HL-60 (cell line): ENCODE results near the gene CBX8.

Source experiments
- CTCF ChIP-seq: IDR thresholded peaks from one replicate; pipeline ENCODE4 v1.5.1; 2011; ENCODE audit warnings: low read length, control low read depth, inconsistent platforms; ENCODE audit not compliant: insufficient read depth
- GABPA ChIP-seq: IDR thresholded peaks from 2 replicates; pipeline ENCODE4 v1.6.1; 2012; ENCODE audit warnings: low read depth
- POLR2AphosphoS5 ChIP-seq: IDR thresholded peaks from 2 replicates; pipeline ENCODE4 v1.6.1; 2012; ENCODE audit warnings: low read depth
- REST ChIP-seq: IDR thresholded peaks from 2 replicates; pipeline ENCODE4 v1.6.1; 2012; ENCODE audit warnings: low read depth; ENCODE audit not compliant: insufficient replicate concordance
- SPI1 ChIP-seq: IDR thresholded peaks from 2 replicates; pipeline ENCODE4 v1.6.1; 2012; ENCODE audit warnings: low read depth, mild to moderate bottlenecking, borderline replicate concordance

- TF ChIP-seq GABPA: no peak
- TF ChIP-seq CTCF: no peak
- no peak for TF ChIP-seq POLR2AphosphoS5
- TF ChIP-seq REST: no peak
- no peak for TF ChIP-seq SPI1
Observed at GRCh38 chr17:79746889-79747507, 49.9 kb downstream of the CBX8 start.
